IMR-90 (cell line): ENCODE data around the gene PC. TPM values are rescaled to one million over a fixed set of nuclear protein-coding genes. Genes with fewer than 3 reads are reported as not detected.

Experiments used
- ATAC-seq: fragments of 200-7000 bp; cut with Tn5 transposase; 2 replicates; pipeline ENCODE4 v1.9.1; 2020; ENCODE audit warnings: low read depth, mild to moderate bottlenecking, moderate library complexity
- BruUV-seq: library from RNA; stranded (reverse); fragments of 400-500 nt; replicated peaks from 2 replicates; lab custom pipeline; 2021; lab: Mats Ljungman, UMichigan
- CTCF ChIA-PET: fragments of 300-600 bp; formaldehyde crosslinking; extraction: SDS; loops from one replicate; lab custom pipeline; 2021; ENCODE audit warnings: antibody characterized with exemption; lab: Yijun Ruan, JAX
- POLR2A ChIA-PET: fragments of 300-600 bp; sonication (Branson Sonifier 250); formaldehyde crosslinking; loops from one replicate; lab custom pipeline; 2022; ENCODE audit warnings: antibody characterized with exemption; ENCODE audit not compliant: unreplicated experiment; lab: Charles Lee
- DNase-seq: peaks from one replicate; pipeline ENCODE4 v3.0.0; 2013
- H2AFZ ChIP-seq: replicated peaks from 2 replicates; pipeline ENCODE3; 2013; ENCODE audit warnings: low read length, mild to moderate bottlenecking; ENCODE audit not compliant: poor library complexity
- H2AK5ac ChIP-seq: 2 replicates; pipeline ENCODE4 v1.6.1; 2013; ENCODE audit warnings: low read depth, low read length, inconsistent platforms
- H2AK9ac ChIP-seq: replicated peaks from 2 replicates; pipeline ENCODE3; 2013; ENCODE audit warnings: mild to moderate bottlenecking, low read depth, low read length, moderate library complexity; ENCODE audit not compliant: poor library complexity
- H2BK120ac ChIP-seq: 2 replicates; pipeline ENCODE4 v1.6.1; 2013; ENCODE audit warnings: low read depth, low read length, inconsistent platforms
- H2BK15ac ChIP-seq: 3 replicates; pipeline ENCODE4 v1.6.1; 2013; ENCODE audit warnings: low read depth, low read length, inconsistent platforms
- H2BK20ac ChIP-seq: 2 replicates; pipeline ENCODE4 v1.6.1; 2013; ENCODE audit warnings: low read depth, mild to moderate bottlenecking, inconsistent platforms, low read length, moderate library complexity
- H2BK5ac ChIP-seq: 2 replicates; pipeline ENCODE4 v1.6.1; 2013; ENCODE audit warnings: mild to moderate bottlenecking, low read depth, low read length, inconsistent platforms; ENCODE audit not compliant: poor library complexity, severe bottlenecking
- H3K14ac ChIP-seq: replicated peaks from 2 replicates; pipeline ENCODE4 v1.6.1; 2013; ENCODE audit warnings: low read depth, low read length, inconsistent platforms
- H3K18ac ChIP-seq: 2 replicates; pipeline ENCODE4 v1.6.1; 2013; ENCODE audit warnings: low read depth, low read length, control low read depth
- H3K23ac ChIP-seq: 2 replicates; pipeline ENCODE4 v1.6.1; 2013; ENCODE audit warnings: low read depth, low read length, inconsistent platforms
- H3K27ac ChIP-seq: 2 replicates; pipeline ENCODE4 v1.5.1; 2013; ENCODE audit warnings: mild to moderate bottlenecking, control low read depth, low read length; ENCODE audit not compliant: insufficient read depth
- H3K27me3 ChIP-seq: 2 replicates; pipeline ENCODE4 v1.6.1; 2013; ENCODE audit warnings: low read length; ENCODE audit not compliant: control insufficient read depth, insufficient read depth
- H3K36me3 ChIP-seq: 2 replicates; pipeline ENCODE4 v1.6.1; 2013; ENCODE audit warnings: low read length, mixed read lengths; ENCODE audit not compliant: control insufficient read depth, insufficient read depth
- H3K4ac ChIP-seq: 2 replicates; pipeline ENCODE4 v1.6.1; 2013; ENCODE audit warnings: low read depth, low read length, inconsistent platforms
- H3K4me1 ChIP-seq: 2 replicates; pipeline ENCODE4 v1.6.1; 2013; ENCODE audit warnings: low read length, mixed read lengths; ENCODE audit not compliant: control insufficient read depth, insufficient read depth
- H3K4me2 ChIP-seq: 2 replicates; pipeline ENCODE4 v1.6.1; 2013; ENCODE audit warnings: low read depth, mild to moderate bottlenecking, control low read depth, low read length, moderate library complexity
- H3K4me3 ChIP-seq: 2 replicates; pipeline ENCODE4 v1.5.1; 2013; ENCODE audit warnings: low read depth, mild to moderate bottlenecking, control low read depth, low read length, moderate library complexity; ENCODE audit not compliant: insufficient read depth
- H3K56ac ChIP-seq: 2 replicates; pipeline ENCODE4 v1.6.1; 2013; ENCODE audit warnings: low read length, inconsistent platforms; ENCODE audit not compliant: insufficient read depth; ENCODE audit errors: extremely low read depth
- H3K79me1 ChIP-seq, 2 experiments: 2 replicates each; pipeline ENCODE4 v1.6.1; 2013; ENCODE audit warnings: low read length in 2 of 2, inconsistent platforms in 1 of 2, low read depth in 1 of 2
- H3K9ac ChIP-seq: 2 replicates; pipeline ENCODE4 v1.6.1; 2013; ENCODE audit warnings: low read depth, low read length, control low read depth
- H3K9me1 ChIP-seq: 2 replicates; pipeline ENCODE4 v1.6.1; 2013; ENCODE audit warnings: low read length, inconsistent platforms; ENCODE audit not compliant: insufficient read depth
- H3K9me3 ChIP-seq: 2 replicates; pipeline ENCODE4 v1.6.1; 2013; ENCODE audit warnings: low read length; ENCODE audit not compliant: control insufficient read depth, insufficient read depth
- H4K20me1 ChIP-seq: 2 replicates; pipeline ENCODE4 v1.6.1; 2013; ENCODE audit warnings: low read length, inconsistent platforms; ENCODE audit not compliant: insufficient read depth
- H4K5ac ChIP-seq: 2 replicates; pipeline ENCODE4 v1.6.1; 2013; ENCODE audit warnings: mild to moderate bottlenecking, low read depth, low read length, control low read depth
- H4K8ac ChIP-seq, 2 experiments: 2 replicates each; pipeline ENCODE4 v1.6.1; 2013; ENCODE audit warnings: low read depth in 2 of 2, low read length in 2 of 2, control low read depth in 1 of 2, inconsistent platforms in 1 of 2
- H4K91ac ChIP-seq: 2 replicates; pipeline ENCODE4 v1.6.1; 2013; ENCODE audit warnings: low read depth, low read length, inconsistent platforms; ENCODE audit not compliant: insufficient read depth
- BHLHE40 ChIP-seq: fragments of 150-350 bp; IDR thresholded peaks from 2 replicates; pipeline ENCODE4 v1.6.1; 2016; ENCODE audit warnings: mild to moderate bottlenecking, low read depth, low read length
- CEBPB ChIP-seq: IDR thresholded peaks from 2 replicates; pipeline ENCODE4 v1.6.1; 2012; ENCODE audit warnings: low read depth, low read length, improper control_type of control experiment
- CHD1 ChIP-seq: IDR thresholded peaks from 2 replicates; pipeline ENCODE4 v1.6.1; 2012; ENCODE audit warnings: low read depth, low read length, improper control_type of control experiment
- ELK1 ChIP-seq: fragments of 150-350 bp; IDR thresholded peaks from 2 replicates; pipeline ENCODE4 v1.6.1; 2016; ENCODE audit warnings: low read depth, mild to moderate bottlenecking, low read length, moderate library complexity, borderline replicate concordance
- FOS ChIP-seq: fragments of 150-350 bp; IDR thresholded peaks from 2 replicates; pipeline ENCODE4 v1.6.1; 2016; ENCODE audit warnings: low read depth, low read length
- MAZ ChIP-seq: IDR thresholded peaks from 2 replicates; pipeline ENCODE4 v1.6.1; 2012; ENCODE audit warnings: low read depth, mild to moderate bottlenecking, low read length, improper control_type of control experiment, moderate library complexity, borderline replicate concordance
- MXI1 ChIP-seq: IDR thresholded peaks from 2 replicates; pipeline ENCODE4 v1.6.1; 2012; ENCODE audit warnings: low read depth, mild to moderate bottlenecking, low read length, moderate library complexity, borderline replicate concordance
- NFE2L2 ChIP-seq: fragments of 150-350 bp; IDR thresholded peaks from 2 replicates; pipeline ENCODE4 v1.6.1; 2016; ENCODE audit warnings: low read depth, mild to moderate bottlenecking, low read length
- POLR2A ChIP-seq: IDR thresholded peaks from 2 replicates; pipeline ENCODE4 v1.6.1; 2012; ENCODE audit warnings: mild to moderate bottlenecking, low read depth, low read length
- RFX5 ChIP-seq: IDR thresholded peaks from 2 replicates; pipeline ENCODE4 v1.8.0; 2012; ENCODE audit warnings: low read depth, mild to moderate bottlenecking, low read length, moderate library complexity
- SMC3 ChIP-seq: fragments of 150-350 bp; IDR thresholded peaks from 2 replicates; pipeline ENCODE4 v1.6.1; 2016; ENCODE audit warnings: low read depth, mild to moderate bottlenecking, antibody characterized with exemption, low read length, moderate library complexity
- WGBS, 2 experiments: methylation state at CpG; one replicate each; pipeline versions ENCODE4 v1.1.5 to v1.1.7; 2013; ENCODE audit warnings: missing lambda C conversion rate in 2 of 2; ENCODE audit not compliant: insufficient read length in 1 of 2; ENCODE audit errors: extremely low coverage in 2 of 2; 5-methylcytosine and 5-hydroxymethylcytosine counted together
- dilution Hi-C: fragments of 300-500 bp; cut with HindIII; formaldehyde crosslinking; loops from one replicate; pipeline ENCODE4 v1.14.3; 2018; ENCODE audit warnings: low sequenced_read_pairs; ENCODE audit not compliant: unreplicated experiment
- in situ Hi-C: fragments of 300-500 bp; cut with MboI; formaldehyde crosslinking; loops from 3 replicates; pipeline ENCODE4 v1.14.3; 2019; ENCODE audit warnings: low sequenced_read_pairs, inconsistent platforms, mixed read lengths
- intact Hi-C: fragments of 100-400 bp; cut with micrococcal nuclease; formaldehyde crosslinking; loops from 2 replicates; pipeline ENCODE4 v1.10.0; 2022
- polyA plus RNA-seq, 3 experiments: library from polyadenylated mRNA; depleted of rRNA; stranded (reverse); fragments of >200 nt; gene quantifications; 2 replicates each; pipeline ENCODE4 v1.2.3, GENCODE V29; 2012; ENCODE audit warnings: low replicate concordance in 1 of 3
- total RNA-seq: library from RNA; depleted of rRNA; stranded (reverse); fragments of >200 nt; gene quantifications from 2 replicates; pipeline ENCODE4 v1.2.3, GENCODE V29; 2012
- TF ChIP-seq, protein P1 (sequence below): fragments of 150-350 bp; IDR thresholded peaks from 2 replicates; pipeline ENCODE4 v1.6.1; 2017; ENCODE audit warnings: mild to moderate bottlenecking, antibody characterized with exemption, low read length, low read depth
- TF ChIP-seq, protein P2 (sequence below): conservative IDR thresholded peaks from 2 replicates; pipeline ENCODE4 v1.5.1; 2012; ENCODE audit warnings: mild to moderate bottlenecking, low read depth, low read length, improper control_type of control experiment

PC gene
- total and polyA plus RNA-seq, 2 of the 4 experiments (the other 2 are of a cell fraction) = 13.6 to 15.7 TPM

GRCh38 chr11:66909181-66909580 is 49.0 kb downstream of the PC start:
- no TSS peak for BruUV-seq
- H3K27me3 ChIP-seq = no peaks in the 10 kb centered on the region
- no peak overlapping the region for H3K56ac ChIP-seq
- H3K9me1 ChIP-seq = peaks cover 27% of the 10 kb centered on the region
- peaks cover 0 to 35% of the 10 kb centered on the region in 2 experiments; a peak in 2 of 4 replicates for H3K79me1 ChIP-seq
- no peak overlapping the region for H2BK120ac ChIP-seq
- no peak overlapping the region for H3K27ac ChIP-seq
- no peak overlapping the region for H4K5ac ChIP-seq
- H3K4ac ChIP-seq = no peak overlapping the region
- POLR2A ChIA-PET = no interaction called here
- H3K9me3 ChIP-seq = no peaks in the 10 kb centered on the region
- no peak for DNase-seq
- WGBS, 2 experiments = 93% methylated on average over 6 of the region's 8 CpGs; no CpG with 5 or more reads in 1 of the 2 experiments
- no peak overlapping the region for H2AK9ac ChIP-seq
- no peak overlapping the region; the same call in 1 of the 2 replicates for H2AK5ac ChIP-seq
- no peak overlapping the region for H3K14ac ChIP-seq
- no peak overlapping the region for H2BK15ac ChIP-seq
- dilution Hi-C loops (no loop called here), in situ Hi-C loops (no loop called here), intact Hi-C loops (no loop called here)
- H2BK5ac ChIP-seq = no peak overlapping the region
- no peak overlapping the region for H3K9ac ChIP-seq
- TF ChIP-seq BHLHE40 (no peak), FOS (no peak), CEBPB (no peak), NFE2L2 (no peak), ELK1 (no peak), SMC3 (no peak), RFX5 (no peak), CHD1 (no peak), POLR2A (no peak), MXI1 (no peak), MAZ (no peak)
- TF ChIP-seq, protein P1, sequence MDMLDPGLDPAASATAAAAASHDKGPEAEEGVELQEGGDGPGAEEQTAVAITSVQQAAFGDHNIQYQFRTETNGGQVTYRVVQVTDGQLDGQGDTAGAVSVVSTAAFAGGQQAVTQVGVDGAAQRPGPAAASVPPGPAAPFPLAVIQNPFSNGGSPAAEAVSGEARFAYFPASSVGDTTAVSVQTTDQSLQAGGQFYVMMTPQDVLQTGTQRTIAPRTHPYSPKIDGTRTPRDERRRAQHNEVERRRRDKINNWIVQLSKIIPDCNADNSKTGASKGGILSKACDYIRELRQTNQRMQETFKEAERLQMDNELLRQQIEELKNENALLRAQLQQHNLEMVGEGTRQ = no peak
- TF ChIP-seq, protein P2, sequence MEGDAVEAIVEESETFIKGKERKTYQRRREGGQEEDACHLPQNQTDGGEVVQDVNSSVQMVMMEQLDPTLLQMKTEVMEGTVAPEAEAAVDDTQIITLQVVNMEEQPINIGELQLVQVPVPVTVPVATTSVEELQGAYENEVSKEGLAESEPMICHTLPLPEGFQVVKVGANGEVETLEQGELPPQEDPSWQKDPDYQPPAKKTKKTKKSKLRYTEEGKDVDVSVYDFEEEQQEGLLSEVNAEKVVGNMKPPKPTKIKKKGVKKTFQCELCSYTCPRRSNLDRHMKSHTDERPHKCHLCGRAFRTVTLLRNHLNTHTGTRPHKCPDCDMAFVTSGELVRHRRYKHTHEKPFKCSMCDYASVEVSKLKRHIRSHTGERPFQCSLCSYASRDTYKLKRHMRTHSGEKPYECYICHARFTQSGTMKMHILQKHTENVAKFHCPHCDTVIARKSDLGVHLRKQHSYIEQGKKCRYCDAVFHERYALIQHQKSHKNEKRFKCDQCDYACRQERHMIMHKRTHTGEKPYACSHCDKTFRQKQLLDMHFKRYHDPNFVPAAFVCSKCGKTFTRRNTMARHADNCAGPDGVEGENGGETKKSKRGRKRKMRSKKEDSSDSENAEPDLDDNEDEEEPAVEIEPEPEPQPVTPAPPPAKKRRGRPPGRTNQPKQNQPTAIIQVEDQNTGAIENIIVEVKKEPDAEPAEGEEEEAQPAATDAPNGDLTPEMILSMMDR = no peak
- H4K91ac ChIP-seq = no peak overlapping the region
- peaks cover 21% of the 10 kb centered on the region for H3K4me1 ChIP-seq
- H2BK20ac ChIP-seq = no peak overlapping the region
- H3K36me3 ChIP-seq = peaks cover 1% of the 10 kb centered on the region; the same call in 1 of the 2 replicates
- H2AFZ ChIP-seq = no peak overlapping the region
- H3K4me3 ChIP-seq = no peak overlapping the region
- no peak overlapping the region for H3K23ac ChIP-seq
- CTCF ChIA-PET = interaction anchor here (0.8 kb wide), 1 partner anchor 26 kb away, joined by 3 read pairs; no protein-coding TSS in a partner anchor
- H3K18ac ChIP-seq = no peak overlapping the region
- H4K20me1 ChIP-seq = no peaks in the 10 kb centered on the region
- no peak overlapping the region for H4K8ac ChIP-seq
- ATAC-seq = no peak
- H3K4me2 ChIP-seq = no peak overlapping the region
